Epithelial cell of proximal tubule (primary cell): ENCODE data around the gene GOLT1B. TPM values are rescaled to one million over a fixed set of nuclear protein-coding genes. Genes with fewer than 3 reads are reported as not detected.

Experiments used
- DNase-seq: peaks from one replicate; pipeline ENCODE4 v3.0.0-alpha.2; 2011; ENCODE audit warnings: low read depth
- H3K4me3 ChIP-seq: 2 replicates; pipeline ENCODE4 v1.5.1; 2011; ENCODE audit warnings: low read depth, mild to moderate bottlenecking, low read length
- CTCF ChIP-seq: conservative IDR thresholded peaks from 2 replicates; pipeline ENCODE4 v1.5.1; 2012; ENCODE audit warnings: low read depth, mild to moderate bottlenecking, low read length
- total RNA-seq: library from RNA; depleted of rRNA; stranded (reverse); fragments of >200 nt; gene quantifications from 2 replicates; pipeline ENCODE4 v1.2.3, GENCODE V29; 2015

GOLT1B gene
- total RNA-seq, 1 donor from 2014 or later = 40.0 TPM

- peak; percentile 10 for TF ChIP-seq CTCF
- DNase-seq = no peak
Measured at GRCh38 chr12:21561158-21561557, 59.6 kb downstream of the GOLT1B start.

GRCh38 chr12:21562859-21563258, 61.3 kb downstream of the GOLT1B start:
- H3K4me3 ChIP-seq = no peak overlapping the region
- no peak for TF ChIP-seq CTCF
- no peak for DNase-seq

More at GRCh38 chr12:21561158-21561557, 59.6 kb downstream of the GOLT1B start:
- H3K4me3 ChIP-seq = no peak overlapping the region

GRCh38 chr12:21566223-21566906, 64.8 kb downstream of the GOLT1B start:
- no peak for TF ChIP-seq CTCF
- H3K4me3 ChIP-seq = no peak overlapping the region
- peak; percentile 94 for DNase-seq

- H3K4me3 ChIP-seq = no peak overlapping the region
- no peak for TF ChIP-seq CTCF
Measured at GRCh38 chr12:21566907-21567394, 65.4 kb downstream of the GOLT1B start.

More at GRCh38 chr12:21566907-21567394, 65.4 kb downstream of the GOLT1B start:
- DNase-seq = no peak

Other genes with a start within 250 kb of the GOLT1B start
- gene SLCO1A2, start 166.9 kb upstream of the GOLT1B start, total RNA-seq = not detected in 2 replicates
- not detected in 2 replicates for gene IAPP, start 128.9 kb upstream of the GOLT1B start, total RNA-seq
- 10.1 and 11.1 TPM in 2 replicates for gene PYROXD1, start 64.1 kb upstream of the GOLT1B start, total RNA-seq
- gene RECQL, start 154 bp upstream of the GOLT1B start, total RNA-seq = 32.5 and 40.4 TPM in 2 replicates
- 2.1 and 3.1 TPM in 2 replicates for gene SPX, start 24.5 kb downstream of the GOLT1B start, total RNA-seq
- gene GYS2, start 103.1 kb downstream of the GOLT1B start, total RNA-seq = not detected in 2 replicates
- 1,091 and 1,244 TPM in 2 replicates for gene LDHB, start 156.1 kb downstream of the GOLT1B start, total RNA-seq